HG03575 (cell line): ENCODE measurements around the gene SND1.

ENCODE experiments used
- ATAC-seq: cut with Tn5 transposase; IDR thresholded peaks from one replicate; pipeline ENCODE4 v1.9.1; 2021; ENCODE audit not compliant: unreplicated experiment, insufficient number of reproducible peaks, low FRiP score; ENCODE audit errors: extremely low read depth

The SND1 gene

GRCh38 chr7:128006550-128007302 is 354.7 kb downstream of the SND1 start:
- no peak for ATAC-seq

GRCh38 chr7:128007303-128007680 is 355.3 kb downstream of the SND1 start:
- no peak for ATAC-seq

GRCh38 chr7:128008141-128008540 is 356.1 kb downstream of the SND1 start:
- no peak for ATAC-seq

GRCh38 chr7:128008744-128009143 is 356.8 kb downstream of the SND1 start:
- no peak for ATAC-seq

- ATAC-seq = no peak
These were observed 358.6 kb downstream of the SND1 start for GRCh38 chr7:128010391-128011127.

GRCh38 chr7:128011131-128011661 is 359.2 kb downstream of the SND1 start:
- no peak for ATAC-seq

GRCh38 chr7:128014811-128015210 is 362.8 kb downstream of the SND1 start:
- no peak for ATAC-seq

- no peak for ATAC-seq
These were observed 365.5 kb downstream of the SND1 start for GRCh38 chr7:128017460-128017859.

GRCh38 chr7:128017862-128018845 is 366.2 kb downstream of the SND1 start:
- no peak for ATAC-seq

GRCh38 chr7:128019288-128019687 is 367.3 kb downstream of the SND1 start:
- no peak for ATAC-seq

- ATAC-seq = no peak
These were observed 368.2 kb downstream of the SND1 start for GRCh38 chr7:128020159-128020558.

GRCh38 chr7:128021366-128021765 is 369.4 kb downstream of the SND1 start:
- no peak for ATAC-seq

- no peak for ATAC-seq
These were observed 370.9 kb downstream of the SND1 start for GRCh38 chr7:128022631-128023532.

- ATAC-seq = no peak
These were observed 372.2 kb downstream of the SND1 start for GRCh38 chr7:128024151-128024550.

- no peak for ATAC-seq
These were observed 373.4 kb downstream of the SND1 start for GRCh38 chr7:128025380-128025779.

- no peak for ATAC-seq
These were observed 373.8 kb downstream of the SND1 start for GRCh38 chr7:128025819-128026218.

GRCh38 chr7:128026551-128026950 is 374.6 kb downstream of the SND1 start:
- no peak for ATAC-seq

GRCh38 chr7:128027485-128027980 is 375.5 kb downstream of the SND1 start:
- no peak for ATAC-seq
